Colonic mucosa (tissue), 4 donors: ENCODE data around the gene MME. TPM values are rescaled to one million over a fixed set of nuclear protein-coding genes. Genes with fewer than 3 reads are reported as not detected.

Experiments
- DNase-seq: peaks from one replicate; pipeline ENCODE4 v3.0.0-alpha.2; 2020
- H3K27ac ChIP-seq: fragments of 200-600 bp; one replicate; pipeline ENCODE4 v1.8.0; 2021
- H3K27me3 ChIP-seq: fragments of 200-600 bp; one replicate; pipeline ENCODE4 v1.8.0; 2021
- H3K36me3 ChIP-seq: fragments of 200-600 bp; one replicate; pipeline ENCODE4 v1.8.0; 2021
- H3K4me1 ChIP-seq: fragments of 200-600 bp; one replicate; pipeline ENCODE4 v1.8.0; 2021; ENCODE audit warnings: mild to moderate bottlenecking
- H3K4me3 ChIP-seq: fragments of 200-600 bp; one replicate; pipeline ENCODE4 v1.8.0; 2021
- H3K9ac ChIP-seq, 2 donors: one replicate each; pipeline ENCODE4 v1.7.0; 2013; ENCODE audit warnings: control low read depth in 2 of 2, low read depth in 2 of 2, low read length in 2 of 2
- H3K9me3 ChIP-seq: fragments of 200-600 bp; one replicate; pipeline ENCODE4 v1.8.0; 2021
- intact Hi-C: fragments of 100-400 bp; cut with DNase I; formaldehyde crosslinking; loops from one replicate; pipeline ENCODE4 v1.14.1; 2022
- total RNA-seq, 2 donors: library from RNA; stranded (reverse); fragmentation: NEBNext Ultra II Directional in 1 of 2; extraction: Animal tissue kit (Norgen Biotek cat#: 25700) in 1 of 2; gene quantifications; one replicate each; pipeline ENCODE4 v1.2.1, GENCODE V29; 2021
- TF ChIP-seq, protein P1 (sequence below): fragments of 200-600 bp; IDR thresholded peaks from one replicate; pipeline ENCODE4 v1.8.0; 2022; ENCODE audit warnings: antibody characterized with exemption, mild to moderate bottlenecking
- donor health status: healthy.
- donor health status: DM: no; HTN: no; CAD: no.
- donor health status: DM: no; HTN: no; CAD: no.

MME gene
- total RNA-seq, 2 donors from 2014 or later: 1.4 to 2.6 TPM

DNA sequence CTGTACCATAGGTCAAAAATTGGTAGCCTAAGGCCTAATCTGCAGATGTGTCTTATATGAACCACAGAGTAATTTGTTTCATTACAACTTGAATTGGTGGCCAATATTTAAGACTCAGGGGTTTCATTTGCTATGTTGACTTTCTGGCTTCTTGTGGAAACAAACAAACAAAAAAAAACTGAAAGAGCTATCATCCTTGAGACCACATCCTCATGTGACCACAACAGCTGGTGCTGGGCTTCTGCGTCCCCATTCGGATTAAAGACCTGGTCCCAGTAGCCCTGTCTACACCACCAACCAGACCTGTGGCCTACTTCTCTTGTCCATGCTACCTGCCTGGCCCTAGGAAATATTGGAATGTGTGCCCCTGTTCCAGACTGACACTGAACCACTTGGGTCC, 151.7 kb downstream of the MME start:
- no peaks in the 10 kb centered on the region for H3K9me3 ChIP-seq
- no peak overlapping the region for H3K9ac ChIP-seq

DNA sequence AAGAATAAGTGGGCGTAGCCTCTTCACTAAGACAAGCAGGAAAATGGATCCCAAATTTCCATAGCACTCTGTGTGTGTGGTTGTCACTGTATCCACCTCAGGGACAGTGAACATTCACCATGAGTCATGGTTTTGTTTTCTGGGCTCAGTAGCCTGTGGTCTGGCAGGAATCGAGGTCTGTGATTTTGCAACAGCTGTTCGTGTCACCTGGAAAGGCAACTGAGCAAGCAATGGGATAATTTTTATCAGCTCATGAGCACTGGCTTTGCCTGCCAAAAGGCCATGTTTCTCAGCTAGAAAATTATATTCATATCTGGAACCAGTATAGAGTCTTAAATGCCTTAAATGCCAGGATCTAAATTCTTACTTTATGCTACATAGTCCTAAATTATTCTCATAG, 152.5 kb downstream of the MME start:
- intact Hi-C loops: no loop called here
- Histone ChIP-seq H3K27me3 (no peaks in the 10 kb centered on the region), H3K4me1 (no peaks in the 10 kb centered on the region), H3K36me3 (no peaks in the 10 kb centered on the region), H3K9me3 (no peaks in the 10 kb centered on the region), H3K4me3 (no peak overlapping the region), H3K27ac (no peak overlapping the region), H3K9ac (no peak overlapping the region)
- TF ChIP-seq, protein P1, sequence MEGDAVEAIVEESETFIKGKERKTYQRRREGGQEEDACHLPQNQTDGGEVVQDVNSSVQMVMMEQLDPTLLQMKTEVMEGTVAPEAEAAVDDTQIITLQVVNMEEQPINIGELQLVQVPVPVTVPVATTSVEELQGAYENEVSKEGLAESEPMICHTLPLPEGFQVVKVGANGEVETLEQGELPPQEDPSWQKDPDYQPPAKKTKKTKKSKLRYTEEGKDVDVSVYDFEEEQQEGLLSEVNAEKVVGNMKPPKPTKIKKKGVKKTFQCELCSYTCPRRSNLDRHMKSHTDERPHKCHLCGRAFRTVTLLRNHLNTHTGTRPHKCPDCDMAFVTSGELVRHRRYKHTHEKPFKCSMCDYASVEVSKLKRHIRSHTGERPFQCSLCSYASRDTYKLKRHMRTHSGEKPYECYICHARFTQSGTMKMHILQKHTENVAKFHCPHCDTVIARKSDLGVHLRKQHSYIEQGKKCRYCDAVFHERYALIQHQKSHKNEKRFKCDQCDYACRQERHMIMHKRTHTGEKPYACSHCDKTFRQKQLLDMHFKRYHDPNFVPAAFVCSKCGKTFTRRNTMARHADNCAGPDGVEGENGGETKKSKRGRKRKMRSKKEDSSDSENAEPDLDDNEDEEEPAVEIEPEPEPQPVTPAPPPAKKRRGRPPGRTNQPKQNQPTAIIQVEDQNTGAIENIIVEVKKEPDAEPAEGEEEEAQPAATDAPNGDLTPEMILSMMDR: no peak
- DNase-seq: no peak

More for the DNA sequence above, 151.7 kb downstream of the MME start:
- intact Hi-C loops: no loop called here
- no peaks in the 10 kb centered on the region for H3K36me3 ChIP-seq
- no peaks in the 10 kb centered on the region for H3K27me3 ChIP-seq
- TF ChIP-seq, protein P1: no peak
- DNase-seq: no peak
- no peak overlapping the region for H3K27ac ChIP-seq
- no peak overlapping the region for H3K4me3 ChIP-seq
- H3K4me1 ChIP-seq: no peaks in the 10 kb centered on the region

DNA sequence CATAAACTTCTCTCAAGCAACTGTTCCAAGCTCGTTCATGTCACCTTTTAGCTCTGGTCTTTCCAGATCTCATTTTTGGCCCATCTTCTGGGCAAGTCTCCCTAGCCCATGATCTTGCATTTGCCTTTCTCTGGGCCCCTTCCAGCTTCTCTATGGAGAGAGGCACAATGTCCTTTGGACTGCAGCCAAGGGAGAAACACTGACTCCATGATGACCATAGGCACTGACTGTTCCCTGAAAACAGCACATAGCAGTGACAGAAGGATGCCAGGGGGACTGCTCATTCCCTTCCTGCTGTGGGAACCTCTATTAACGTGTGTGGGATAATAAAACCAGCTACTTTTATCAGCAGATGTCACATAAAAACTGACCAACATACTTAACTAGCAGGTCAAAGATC, 153.1 kb downstream of the MME start:
- no peak overlapping the region for H3K27ac ChIP-seq

More for the DNA sequence above, 153.1 kb downstream of the MME start:
- Histone ChIP-seq H3K9me3 (no peaks in the 10 kb centered on the region), H3K4me3 (no peak overlapping the region), H3K4me1 (no peaks in the 10 kb centered on the region), H3K36me3 (no peaks in the 10 kb centered on the region), H3K9ac (no peak overlapping the region), H3K27me3 (no peaks in the 10 kb centered on the region)
- intact Hi-C loops: no loop called here
- TF ChIP-seq, protein P1: no peak
- no peak for DNase-seq

Other genes starting within 250 kb of the MME start
- not detected for gene STRIT1, start 213.4 kb downstream of the MME start, total RNA-seq